Ovary (tissue), 9 donors: ENCODE data around the gene COL13A1. TPM values are rescaled to one million over a fixed set of nuclear protein-coding genes. Genes with fewer than 3 reads are reported as not detected.

Experiments
- DNase-seq, 5 donors: peaks; one replicate each; pipeline ENCODE4 v3.0.0-alpha.2; 2019 to 2020
- H3K27ac ChIP-seq, 2 donors: fragments of 200-600 bp; one replicate each; pipeline versions ENCODE4 v1.5.1 to v1.8.0; 2019 to 2022
- H3K27me3 ChIP-seq: fragments of 200-600 bp; one replicate; pipeline ENCODE4 v1.8.0; 2022
- H3K36me3 ChIP-seq: fragments of 200-600 bp; sonication (generic); one replicate; pipeline ENCODE4 v1.5.1; 2019
- H3K4me1 ChIP-seq: one replicate; pipeline ENCODE4 v1.8.1; 2013; ENCODE audit warnings: mild to moderate bottlenecking, moderate library complexity; ENCODE audit not compliant: insufficient read depth
- H3K4me3 ChIP-seq: fragments of 200-600 bp; sonication (generic); one replicate; pipeline ENCODE4 v1.5.1; 2017
- H3K9me3 ChIP-seq, 2 donors: fragments of 200-600 bp in 1 of 2; sonication (generic) in 1 of 2; one replicate each; pipeline versions ENCODE4 v1.5.1 to v1.8.1; 2013 to 2019; ENCODE audit warnings: mild to moderate bottlenecking in 1 of 2, moderate library complexity in 1 of 2
- CTCF ChIP-seq, 3 donors: fragments of 450-650 bp in 2 of 3; fragments of 200-600 bp in 1 of 3; IDR thresholded peaks; one replicate each; pipeline versions ENCODE4 v1.5.1 to v1.8.0; 2016 to 2022; ENCODE audit warnings: antibody characterized with exemption in 3 of 3, mild to moderate bottlenecking in 1 of 3
- EP300 ChIP-seq: sonication (generic); formaldehyde crosslinking; IDR thresholded peaks from one replicate; pipeline ENCODE4 v1.6.1; 2017; ENCODE audit warnings: antibody characterized with exemption
- POLR2A ChIP-seq: fragments of 450-650 bp; IDR thresholded peaks from one replicate; pipeline ENCODE4 v1.6.1; 2017; ENCODE audit warnings: antibody characterized with exemption, mild to moderate bottlenecking, moderate library complexity
- WGBS, 3 donors: extraction: QIAGEN DNeasy Blood & Tissue Kit in 1 of 3; methylation state at CpG; one replicate each; pipeline versions ENCODE4 v1.1.5 to v1.1.7; 2013 to 2017; 5-methylcytosine and 5-hydroxymethylcytosine counted together
- intact Hi-C, 4 donors: fragments of 100-400 bp; cut with DNase I; formaldehyde crosslinking; loops; one replicate each; pipeline versions ENCODE4 v1.11.0 to v1.15.1; 2022 to 2023
- polyA plus RNA-seq, 2 donors: library from polyadenylated mRNA; stranded (reverse); fragments of 200-250 nt in 1 of 2; fragments of 350-450 nt in 1 of 2; fragmentation: Illumina TruSeq in 1 of 2; extraction: RNeasy Lipid Tissue Mini Kit (QIAGEN cat#74804) in 1 of 2; gene quantifications; one replicate each; pipeline ENCODE4 v1.2.3, GENCODE V29; 2013 to 2014
- total RNA-seq, 7 donors: library from RNA; depleted of rRNA in 2 of 7; stranded (reverse); fragments of >200 nt in 2 of 7; fragmentation: NEBNext Ultra II Directional in 3 of 7; extraction: Animal tissue kit (Norgen Biotek cat#: 25700) in 3 of 7; gene quantifications; one replicate each; pipeline versions ENCODE4 v1.1.0 to v1.2.4, GENCODE V29; 2016 to 2023
- donor health status: DM: no; HTN: no; CAD: no; lungs with moderate emphysema.
- donor health status: DM: no; HTN: no; CAD: no.
- donor health status: Bipolar disorder and iron deficiency.
- donor health status: DM: yes; HTN: yes; CAD: no.
- donor health status: DM: no; HTN: no; CAD: no.
- donor health status: DM: yes; HTN: yes; CAD: no.

Gene COL13A1
- total and polyA plus RNA-seq, 9 donors, result 0.48 to 3.1 (median 1.1) TPM

- intact Hi-C loops, result no loop called here
- WGBS, 3 donors, result 46 to 51% (median 50%) methylated on average over 5 of the region's 5 CpGs
These were observed 151.1 kb downstream of the COL13A1 start for GRCh38 chr10:69952821-69953221.

DNA sequence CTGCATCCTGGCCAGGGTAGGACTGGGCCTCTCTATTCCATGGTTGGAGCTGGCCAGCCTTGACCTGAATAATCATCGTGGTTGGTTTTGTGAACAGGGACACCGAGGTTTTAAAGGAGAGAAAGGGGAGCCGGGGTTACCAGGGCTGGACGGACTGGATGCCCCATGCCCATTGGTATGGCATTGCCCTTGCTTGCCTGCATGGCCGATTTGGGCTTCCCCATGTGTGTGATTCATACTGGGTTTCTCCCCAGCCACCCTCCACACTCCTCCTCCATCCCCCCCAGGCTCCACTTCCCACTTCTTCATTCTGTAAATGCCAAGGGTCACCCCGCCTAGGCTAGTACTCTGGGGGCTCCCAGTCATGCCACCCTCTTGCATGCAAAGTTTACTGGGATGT, 152.1 kb downstream of the COL13A1 start:
- WGBS, 3 donors, result 85 to 94% (median 87%) methylated on average over 6 of the region's 6 CpGs
- TF ChIP-seq EP300 (no peak), CTCF (IDR thresholded peaks at IDR 0.05) (no peak), POLR2A (no peak)
- H3K9me3 ChIP-seq, result no peaks in the 10 kb centered on the region
- intact Hi-C loops, result no loop called here
- H3K4me3 ChIP-seq, result no peak overlapping the region
- no peaks in the 10 kb centered on the region for H3K27me3 ChIP-seq
- no peaks in the 10 kb centered on the region for H3K4me1 ChIP-seq
- no peak overlapping the region for H3K27ac ChIP-seq
- no peaks in the 10 kb centered on the region for H3K36me3 ChIP-seq
- no peak for DNase-seq

More at GRCh38 chr10:69952821-69953221, 151.1 kb downstream of the COL13A1 start:
- no peaks in the 10 kb centered on the region for H3K36me3 ChIP-seq
- TF ChIP-seq EP300 (no peak), POLR2A (no peak), CTCF (IDR thresholded peaks at IDR 0.05) (no peak)
- H3K27ac ChIP-seq, result no peak overlapping the region
- H3K4me3 ChIP-seq, result no peak overlapping the region
- no peaks in the 10 kb centered on the region for H3K4me1 ChIP-seq
- no peak for DNase-seq
- no peaks in the 10 kb centered on the region for H3K27me3 ChIP-seq
- H3K9me3 ChIP-seq, result no peaks in the 10 kb centered on the region

- TF ChIP-seq POLR2A (no peak), CTCF (IDR thresholded peaks at IDR 0.05) (no peak), EP300 (no peak)
- H3K4me1 ChIP-seq, result no peaks in the 10 kb centered on the region
- no peaks in the 10 kb centered on the region for H3K27me3 ChIP-seq
- no peaks in the 10 kb centered on the region for H3K36me3 ChIP-seq
- no peak for DNase-seq
- H3K4me3 ChIP-seq, result no peak overlapping the region
- no peaks in the 10 kb centered on the region for H3K9me3 ChIP-seq
- WGBS, 3 donors, result 73 to 88% (median 83%) methylated on average over 10 of the region's 10 CpGs
- intact Hi-C loops, result no loop called here
- H3K27ac ChIP-seq, result no peak overlapping the region
These were observed 153.6 kb downstream of the COL13A1 start for GRCh38 chr10:69955211-69955805.

DNA sequence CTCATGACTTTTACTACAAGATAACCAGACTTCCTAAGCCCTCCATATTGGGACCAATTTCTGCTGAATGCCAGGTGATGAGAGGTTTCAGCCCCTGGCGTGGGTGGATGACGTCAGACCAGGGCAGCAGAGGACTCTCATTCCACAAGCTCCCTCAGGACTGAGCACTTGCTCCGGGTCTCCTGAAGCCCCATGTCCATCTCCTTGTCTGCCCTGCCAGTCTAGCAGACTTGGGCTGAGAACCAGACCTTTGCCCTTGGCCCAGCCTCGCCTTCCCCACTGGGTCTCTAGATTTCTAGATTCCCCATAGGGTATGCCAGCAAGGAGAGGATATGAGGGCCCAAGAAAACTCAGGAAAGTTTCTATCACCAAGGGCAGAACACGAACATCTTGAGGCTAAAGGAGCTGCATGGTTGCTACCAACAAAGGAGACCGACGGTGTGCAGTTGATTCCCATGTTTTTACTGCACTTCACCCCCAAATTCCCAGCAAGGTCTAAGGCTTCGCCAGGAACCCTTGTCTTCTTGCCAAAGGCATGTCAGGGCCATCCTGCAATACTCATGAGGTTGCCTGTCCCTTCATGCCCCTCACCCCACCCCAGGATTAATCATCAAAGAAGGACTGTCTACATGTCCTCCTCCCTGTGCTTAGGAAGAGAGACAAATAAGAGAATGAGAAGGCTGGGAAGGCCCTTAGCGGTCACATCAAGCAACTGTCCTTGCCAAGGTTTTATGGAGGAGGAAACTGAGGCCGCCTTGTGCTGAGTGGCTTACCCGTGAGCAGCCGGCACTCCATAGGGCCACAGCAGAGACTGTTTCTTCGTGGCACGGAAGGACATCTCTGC, 154.4 kb downstream of the COL13A1 start:
- intact Hi-C loops, result no loop called here

More for the DNA sequence above, 154.4 kb downstream of the COL13A1 start:
- WGBS, 3 donors, result 91 to 95% (median 94%) methylated on average over 14 of the region's 14 CpGs
- Histone ChIP-seq H3K27ac (no peak overlapping the region), H3K27me3 (no peaks in the 10 kb centered on the region), H3K9me3 (no peaks in the 10 kb centered on the region), H3K36me3 (no peaks in the 10 kb centered on the region), H3K4me1 (no peaks in the 10 kb centered on the region), H3K4me3 (no peak overlapping the region)
- TF ChIP-seq POLR2A (no peak), EP300 (no peak), CTCF (IDR thresholded peaks at IDR 0.05) (no peak)
- DNase-seq, result no peak
